Thymus (tissue), 11 donors: ENCODE measurements around the gene GNA14. TPM values are rescaled to one million over a fixed set of nuclear protein-coding genes. Genes with fewer than 3 reads are reported as not detected.

Experiments used
- DNase-seq, 9 donors: peaks; one replicate each; pipeline ENCODE4 v3.0.0-alpha.2; 2013; ENCODE audit warnings: low spot score in 9 of 9, low read depth in 6 of 9, missing footprints in 1 of 9
- H3K27ac ChIP-seq, 2 donors: one replicate each; pipeline ENCODE4 v1.5.1; 2013; ENCODE audit warnings: control low read depth in 1 of 2, low read depth in 1 of 2, low read length in 1 of 2, mild to moderate bottlenecking in 1 of 2, moderate library complexity in 1 of 2
- H3K27me3 ChIP-seq, 2 donors: one replicate each; pipeline ENCODE4 v1.5.1; 2013; ENCODE audit warnings: low read length in 1 of 2; ENCODE audit not compliant: control insufficient read depth in 2 of 2, insufficient read depth in 1 of 2
- H3K36me3 ChIP-seq, 2 donors: one replicate each; pipeline ENCODE4 v1.5.1; 2013; ENCODE audit warnings: low read length in 1 of 2, mild to moderate bottlenecking in 1 of 2, moderate library complexity in 1 of 2; ENCODE audit not compliant: control insufficient read depth in 2 of 2, insufficient read depth in 2 of 2
- H3K4me1 ChIP-seq, 2 donors: one replicate each; pipeline ENCODE4 v1.5.1; 2013; ENCODE audit warnings: low read length in 2 of 2; ENCODE audit not compliant: control insufficient read depth in 2 of 2, insufficient read depth in 2 of 2
- H3K4me3 ChIP-seq, 2 donors: one replicate each; pipeline ENCODE4 v1.5.1; 2013; ENCODE audit warnings: low read length in 2 of 2, control low read depth in 1 of 2, mild to moderate bottlenecking in 1 of 2
- H3K9me3 ChIP-seq, 2 donors: one replicate each; pipeline ENCODE4 v1.5.1; 2013; ENCODE audit warnings: low read length in 1 of 2, mild to moderate bottlenecking in 1 of 2; ENCODE audit not compliant: control insufficient read depth in 2 of 2, insufficient read depth in 1 of 2
- WGBS: extraction: QIAGEN DNeasy Blood & Tissue Kit; methylation state at CpG from one replicate; pipeline ENCODE4 v1.1.7; 2013; 5-methylcytosine and 5-hydroxymethylcytosine counted together
- polyA plus RNA-seq: library from polyadenylated mRNA; stranded (reverse); fragments of 200-250 nt; gene quantifications from one replicate; pipeline ENCODE4 v1.2.3, GENCODE V29; 2013
- total RNA-seq: library from RNA; stranded (reverse); fragments of 120-200 nt; gene quantifications from one replicate; pipeline ENCODE4 v1.2.4, GENCODE V29; 2013
- donor health status: healthy.

GNA14 gene
- total and polyA plus RNA-seq, 2 donors, result 0.47 to 1.4 TPM

- no peaks in the 10 kb centered on the region for H3K27me3 ChIP-seq
- H3K4me3 ChIP-seq, result no peak overlapping the region
- H3K36me3 ChIP-seq, result peaks cover 13 to 14% of the 10 kb centered on the region in 2 donors
- H3K27ac ChIP-seq, result no peak overlapping the region
- WGBS, result over 99% methylated on average over 3 of the region's 3 CpGs
- H3K4me1 ChIP-seq, result no peaks in the 10 kb centered on the region
- no peak for DNase-seq
- no peaks in the 10 kb centered on the region for H3K9me3 ChIP-seq
These were observed 273.9 kb downstream of the GNA14 start for GRCh38 chr9:77374266-77374665.
